Right lobe of liver (tissue), 6 donors: ENCODE results near the gene RPL27. TPM values are rescaled to one million over a fixed set of nuclear protein-coding genes. Genes with fewer than 3 reads are reported as not detected.
A peak's percentile ranks its signal among the peaks of the same experiment; 100 is the strongest.

Experiments
- ATAC-seq, 4 donors: fragments of 200-7000 bp; cut with Tn5 transposase; one replicate each; pipeline ENCODE4 v1.9.1; 2020; ENCODE audit warnings: mild to moderate bottlenecking in 4 of 4, moderate library complexity in 4 of 4
- DNase-seq, 3 donors: peaks; one replicate each; pipeline ENCODE4 v3.0.0-alpha.2; 2020
- H3K27ac ChIP-seq, 3 donors: fragments of 200-600 bp; one replicate each; pipeline ENCODE4 v1.8.0; 2022
- H3K27me3 ChIP-seq, 2 donors: fragments of 200-600 bp; one replicate each; pipeline ENCODE4 v1.8.0; 2022
- H3K36me3 ChIP-seq, 4 donors: fragments of 200-600 bp; sonication (generic) in 1 of 4; one replicate each; pipeline versions ENCODE4 v1.5.1 to v1.8.0; 2017 to 2022; ENCODE audit warnings: control low read depth in 1 of 4
- H3K4me1 ChIP-seq, 4 donors: fragments of 200-600 bp; sonication (generic) in 1 of 4; one replicate each; pipeline versions ENCODE4 v1.5.1 to v1.8.0; 2017 to 2022; ENCODE audit warnings: control low read depth in 1 of 4
- H3K4me3 ChIP-seq, 3 donors: fragments of 200-600 bp; one replicate each; pipeline ENCODE4 v1.8.0; 2022
- H3K9me3 ChIP-seq, 4 donors: fragments of 200-600 bp; sonication (generic) in 1 of 4; one replicate each; pipeline versions ENCODE4 v1.5.1 to v1.8.0; 2017 to 2022; ENCODE audit warnings: control low read depth in 1 of 4
- POLR2A ChIP-seq: fragments of 450-650 bp; IDR thresholded peaks from one replicate; pipeline ENCODE4 v1.6.1; 2017; ENCODE audit warnings: antibody characterized with exemption, mild to moderate bottlenecking
- WGBS: methylation state at CpG from one replicate; pipeline ENCODE4 v1.1.6; 2018; ENCODE audit warnings: low coverage, low lambda C conversion rate; ENCODE audit not compliant: insufficient coverage; ENCODE audit errors: missing lambda C conversion rate; 5-methylcytosine and 5-hydroxymethylcytosine counted together
- intact Hi-C, 2 donors: fragments of 100-400 bp; cut with DNase I; formaldehyde crosslinking; loops; one replicate each; pipeline versions ENCODE4 v1.11.2 to v1.14.1; 2022
- total RNA-seq, 6 experiments: library from RNA; depleted of rRNA in 2 of 6; stranded (reverse); fragments of >200 nt in 2 of 6; fragmentation: NEBNext Ultra II Directional in 3 of 6; extraction: Animal tissue kit (Norgen Biotek cat#: 25700) in 3 of 6; gene quantifications; one replicate each; pipeline versions ENCODE4 v1.1.0 to v1.2.4, GENCODE V29; 2016 to 2023
- TF ChIP-seq, protein P1 (sequence below), 4 donors: fragments of 200-600 bp in 3 of 4; fragments of 450-650 bp in 1 of 4; IDR thresholded peaks; one replicate each; pipeline versions ENCODE4 v1.5.1 to v1.8.0; 2016 to 2022; ENCODE audit warnings: antibody characterized with exemption in 4 of 4, mild to moderate bottlenecking in 2 of 4
- donor health status: DM: no; HTN: yes; CAD: no.
- donor health status: DM: no; HTN: no; CAD: no.
- donor health status: DM: no; HTN: no; CAD: no.
- donor health status: DM: no; HTN: yes; CAD: no.
- donor health status: DM: no; HTN: yes; CAD: no.

RPL27 gene
- total RNA-seq, 6 experiments from 2014 or later, result 229 to 528 (median 316) TPM

GRCh38 chr17:43006639-43007551 is 8.7 kb downstream of the RPL27 start, which contains the start of gene IFI35:
TSS of gene IFI35 (plus strand) at chr17:43006784. CDS start at chr17:43006948, 164 bp downstream.
- intact Hi-C loops, result no loop called here
- Histone ChIP-seq H3K4me1 (peaks cover 0 to 18% (median 4%) of the 10 kb centered on the region in 4 donors), H3K9me3 (no peaks in the 10 kb centered on the region), H3K27ac (peak within 1 kb of the TSS; percentile 75 to 97 (median 94)), H3K27me3 (no peaks in the 10 kb centered on the region), H3K4me3 (peak within 1 kb of the TSS; percentile 68 to 78 (median 73)), H3K36me3 (peaks cover 0 to 21% (median 5%) of the 10 kb centered on the region in 4 donors)
- ATAC-seq (peak; percentile 88 to 96 (median 93)), DNase-seq (peak; percentile 87 to 90 (median 88))
- 11% methylated on average over 17 of the region's 18 CpGs for WGBS
- TF ChIP-seq, protein P1, sequence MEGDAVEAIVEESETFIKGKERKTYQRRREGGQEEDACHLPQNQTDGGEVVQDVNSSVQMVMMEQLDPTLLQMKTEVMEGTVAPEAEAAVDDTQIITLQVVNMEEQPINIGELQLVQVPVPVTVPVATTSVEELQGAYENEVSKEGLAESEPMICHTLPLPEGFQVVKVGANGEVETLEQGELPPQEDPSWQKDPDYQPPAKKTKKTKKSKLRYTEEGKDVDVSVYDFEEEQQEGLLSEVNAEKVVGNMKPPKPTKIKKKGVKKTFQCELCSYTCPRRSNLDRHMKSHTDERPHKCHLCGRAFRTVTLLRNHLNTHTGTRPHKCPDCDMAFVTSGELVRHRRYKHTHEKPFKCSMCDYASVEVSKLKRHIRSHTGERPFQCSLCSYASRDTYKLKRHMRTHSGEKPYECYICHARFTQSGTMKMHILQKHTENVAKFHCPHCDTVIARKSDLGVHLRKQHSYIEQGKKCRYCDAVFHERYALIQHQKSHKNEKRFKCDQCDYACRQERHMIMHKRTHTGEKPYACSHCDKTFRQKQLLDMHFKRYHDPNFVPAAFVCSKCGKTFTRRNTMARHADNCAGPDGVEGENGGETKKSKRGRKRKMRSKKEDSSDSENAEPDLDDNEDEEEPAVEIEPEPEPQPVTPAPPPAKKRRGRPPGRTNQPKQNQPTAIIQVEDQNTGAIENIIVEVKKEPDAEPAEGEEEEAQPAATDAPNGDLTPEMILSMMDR (IDR thresholded peaks at IDR 0.05), result peak; percentile 21 to 65 (median 56)
- TF ChIP-seq POLR2A, result peak; percentile 57

DNA sequence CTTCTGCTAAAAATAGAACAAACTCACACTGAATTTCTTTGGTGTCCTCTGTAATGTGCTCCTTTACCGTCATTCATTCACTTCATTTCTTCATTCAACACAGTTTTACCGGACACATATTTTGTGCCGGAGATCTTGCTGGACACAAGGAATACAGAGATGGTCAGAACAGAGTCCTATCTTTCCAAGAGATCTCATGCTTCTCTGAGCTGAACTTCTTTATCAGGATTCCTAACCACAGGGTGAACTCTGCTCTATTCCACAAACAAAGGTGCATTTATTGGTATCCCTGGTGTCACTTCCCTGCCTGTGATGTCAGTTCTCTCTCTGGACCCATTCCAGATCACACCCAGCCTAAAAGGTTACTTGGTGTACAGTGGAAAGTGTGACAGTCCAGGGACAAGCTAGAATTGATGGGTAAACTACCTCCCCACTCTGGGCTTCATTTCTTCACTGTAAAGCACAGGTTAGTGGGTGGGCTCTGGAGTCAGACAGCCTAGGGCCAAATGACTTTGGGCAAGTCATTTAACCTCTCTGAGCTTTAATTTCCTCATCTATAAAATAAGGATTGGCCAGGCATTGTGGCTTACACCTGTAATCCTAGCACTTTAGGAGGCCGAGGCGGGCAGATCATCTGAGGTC is 12.6 kb downstream of the RPL27 start:
- ATAC-seq (peak; percentile 6 to 66 (median 48)), DNase-seq (peak in 1 of 3 donors; percentile 25)
- Histone ChIP-seq H3K27me3 (no peaks in the 10 kb centered on the region), H3K27ac (peak overlapping the region in 1 of 3 donors; percentile 64), H3K36me3 (peaks cover 0 to 11% (median 4%) of the 10 kb centered on the region in 4 donors), H3K4me1 (peaks cover 0 to 18% (median 4%) of the 10 kb centered on the region in 4 donors), H3K9me3 (no peaks in the 10 kb centered on the region), H3K4me3 (no peak overlapping the region)
- intact Hi-C loops, result loop anchor here in 1 of 2 donors (10.0 kb wide), 1 partner anchor 214 kb away; the partner anchor contains the start of gene CCDC200
- 35% methylated on average over 3 of the region's 5 CpGs for WGBS
- TF ChIP-seq, protein P1 (IDR thresholded peaks at IDR 0.05), result no peak
- no peak for TF ChIP-seq POLR2A

GRCh38 chr17:43011728-43012472 is 13.7 kb downstream of the RPL27 start:
- intact Hi-C loops, result loop anchor here in 1 of 2 donors (10.0 kb wide), 1 partner anchor 213 kb away; the partner anchor contains the start of gene CCDC200
- Histone ChIP-seq H3K9me3 (no peaks in the 10 kb centered on the region), H3K4me1 (peaks cover 0 to 18% (median 4%) of the 10 kb centered on the region in 4 donors), H3K4me3 (no peak overlapping the region), H3K27me3 (no peaks in the 10 kb centered on the region), H3K36me3 (peaks cover 0 to 11% (median 4%) of the 10 kb centered on the region in 4 donors), H3K27ac (no peak overlapping the region)
- ATAC-seq (no peak), DNase-seq (peak in 1 of 3 donors; percentile 46)
- TF ChIP-seq, protein P1 (IDR thresholded peaks at IDR 0.05), result no peak
- TF ChIP-seq POLR2A, result no peak
- WGBS, result 59% methylated on average over 6 of the region's 15 CpGs

GRCh38 chr17:43013296-43013695 is 15.1 kb downstream of the RPL27 start:
- peak in 1 of 3 donors; percentile 47 for DNase-seq
- TF ChIP-seq POLR2A, result no peak
- TF ChIP-seq, protein P1 (IDR thresholded peaks at IDR 0.05), result no peak
- WGBS, result no CpG with 5 or more reads among the region's 8 CpGs
- intact Hi-C loops, result loop anchor here in 1 of 2 donors (10.0 kb wide), 1 partner anchor 212 kb away; the partner anchor contains the start of gene CCDC200
- Histone ChIP-seq H3K4me1 (peaks cover 0 to 11% (median 4%) of the 10 kb centered on the region in 4 donors), H3K27ac (no peak overlapping the region), H3K4me3 (no peak overlapping the region), H3K9me3 (no peaks in the 10 kb centered on the region), H3K27me3 (no peaks in the 10 kb centered on the region), H3K36me3 (peaks cover 0 to 11% (median 4%) of the 10 kb centered on the region in 4 donors)
- ATAC-seq, result no peak
